HG03442 (cell line): ENCODE data around the gene TMEM41A.
A peak's percentile ranks its signal among the peaks of the same experiment; 100 is the strongest.

Source experiments
- ATAC-seq: cut with Tn5 transposase; IDR thresholded peaks from one replicate; pipeline ENCODE4 v1.9.1; 2021; ENCODE audit warnings: mild to moderate bottlenecking, moderate library complexity; ENCODE audit not compliant: unreplicated experiment

The TMEM41A gene

DNA sequence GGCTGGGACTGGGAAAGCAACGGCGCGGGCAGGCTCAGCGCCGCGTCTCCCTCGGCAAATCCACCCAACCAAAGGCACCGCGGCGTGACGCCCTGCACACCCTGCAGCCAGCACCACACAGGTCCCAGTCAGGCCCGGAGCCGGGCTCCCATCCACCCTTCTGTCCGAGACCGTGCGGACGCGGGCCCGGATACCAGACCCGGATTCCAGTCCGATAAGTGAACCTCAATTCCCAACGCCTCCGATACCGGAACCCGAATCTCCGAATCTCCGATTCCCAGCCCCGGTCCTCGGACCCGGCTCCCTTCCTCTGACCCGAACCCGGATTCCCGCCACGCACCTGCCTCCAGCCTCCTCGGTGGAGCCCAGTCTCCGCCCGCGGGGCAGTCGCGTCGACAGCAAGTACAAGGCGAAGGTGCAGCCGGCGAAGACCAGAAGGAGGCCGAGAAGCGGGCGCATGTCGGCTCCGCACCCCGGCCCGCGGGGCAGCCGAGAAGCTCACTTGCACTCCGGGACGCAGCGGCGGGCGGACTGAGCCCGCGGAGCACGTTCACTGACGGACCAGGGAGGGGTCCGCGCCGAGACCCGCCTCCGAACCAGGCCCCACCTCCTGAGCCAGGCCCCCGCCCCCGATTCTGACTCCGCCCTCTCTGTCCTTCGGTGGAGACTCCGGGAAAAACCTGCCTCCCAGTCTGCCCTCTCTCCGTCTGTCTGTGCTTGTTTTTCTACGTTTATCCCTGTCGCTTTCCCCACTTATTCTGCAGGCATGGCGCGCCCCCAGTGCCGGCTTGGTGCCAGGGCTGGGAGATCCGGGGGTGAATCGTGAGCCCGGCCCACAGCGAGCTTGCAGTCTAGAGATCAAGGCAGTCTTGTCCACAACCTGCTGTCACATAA is at the start of gene TMEM41A:
Gene TMEM41A (minus strand): TSS at position 533 of the 894 bp plus-strand sequence. CDS start 74 bp downstream, at position 459.
- ATAC-seq: peak; percentile 93

DNA sequence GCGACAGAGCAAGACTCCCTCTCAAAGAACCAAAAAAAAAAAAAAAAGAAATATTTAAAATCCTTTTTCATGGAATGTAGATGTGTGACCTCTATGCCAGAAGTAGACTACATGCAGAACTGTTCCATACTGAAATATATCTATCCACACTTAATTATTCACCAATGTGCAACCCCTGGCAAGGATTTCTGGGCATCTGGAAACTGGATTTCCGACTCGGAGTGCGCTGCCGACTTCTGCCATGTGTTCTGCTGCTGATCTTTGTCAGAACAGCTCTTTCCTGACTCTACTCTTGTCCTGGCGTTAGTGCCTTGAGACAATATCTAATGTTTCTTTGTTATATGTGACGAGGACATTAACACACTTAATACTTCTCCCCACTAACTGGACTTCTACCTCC is 41.9 kb upstream of the TMEM41A start:
- no peak for ATAC-seq

DNA sequence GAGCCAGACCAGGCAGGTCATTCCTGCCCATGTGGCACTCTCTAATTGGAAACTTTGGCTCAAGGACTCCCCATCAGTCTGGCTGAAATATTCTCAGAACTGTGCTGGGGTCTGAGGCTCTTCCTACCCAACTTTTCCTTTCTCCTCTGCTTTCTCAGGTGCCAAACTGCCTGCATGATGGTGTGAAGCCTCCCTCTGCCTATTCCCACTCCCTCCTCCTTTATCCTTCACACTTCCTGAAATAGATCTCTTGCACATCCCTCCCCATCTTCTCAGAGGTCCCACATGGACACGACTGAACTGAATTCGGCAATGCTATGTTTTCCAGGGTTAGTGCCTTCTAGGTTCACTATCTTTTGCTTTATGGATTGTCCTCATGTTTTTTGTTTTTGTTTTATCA is 41.1 kb upstream of the TMEM41A start:
- ATAC-seq: no peak

DNA sequence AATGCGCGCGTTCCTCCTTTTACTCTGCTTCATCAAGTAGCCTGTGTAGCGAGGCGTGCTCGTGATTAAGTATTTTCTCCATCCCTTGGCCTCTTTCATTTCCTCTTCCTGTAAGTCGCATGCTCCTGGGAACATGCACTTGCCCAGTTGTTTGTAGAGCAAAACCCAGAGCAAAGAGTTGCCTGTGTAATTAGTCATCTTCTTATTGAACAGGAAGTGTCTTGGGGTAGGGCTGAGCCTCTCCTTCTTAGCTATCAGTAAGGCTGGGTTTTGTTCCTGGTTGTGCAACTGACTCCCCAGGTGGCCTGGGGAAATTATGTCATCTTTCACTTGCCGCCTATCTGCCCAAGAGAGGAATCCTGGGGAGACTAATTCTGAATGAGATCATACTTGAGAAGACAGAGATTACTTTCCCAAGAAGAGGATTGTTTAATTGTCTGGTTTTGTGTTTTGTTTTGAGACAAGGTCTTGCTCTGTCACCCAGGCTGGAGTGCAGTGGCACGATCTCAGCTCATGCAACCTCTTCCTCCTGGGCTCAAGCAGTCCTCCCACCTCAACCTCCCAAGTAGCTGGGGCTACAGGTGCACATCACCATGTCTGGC is 38.6 kb upstream of the TMEM41A start:
- ATAC-seq: peak; percentile 98

DNA sequence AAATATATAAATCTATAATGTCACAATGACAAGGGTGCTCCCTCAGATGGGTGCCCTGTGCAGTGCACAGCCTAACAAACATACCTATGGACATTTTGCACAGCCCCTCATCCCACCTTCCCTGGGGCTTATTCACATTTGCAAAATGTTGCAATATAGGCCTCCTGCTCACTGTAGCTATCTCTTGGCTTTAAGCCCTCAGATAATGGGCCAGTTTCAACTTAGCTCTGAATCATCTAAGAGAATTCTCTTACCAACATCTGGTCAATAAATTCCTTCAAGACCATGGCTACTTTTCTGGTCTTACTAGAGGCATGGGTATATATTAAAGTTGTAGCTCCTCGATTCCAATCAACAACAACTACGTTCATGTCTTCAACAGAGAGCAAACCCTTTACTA is 35.7 kb upstream of the TMEM41A start:
- no peak for ATAC-seq

DNA sequence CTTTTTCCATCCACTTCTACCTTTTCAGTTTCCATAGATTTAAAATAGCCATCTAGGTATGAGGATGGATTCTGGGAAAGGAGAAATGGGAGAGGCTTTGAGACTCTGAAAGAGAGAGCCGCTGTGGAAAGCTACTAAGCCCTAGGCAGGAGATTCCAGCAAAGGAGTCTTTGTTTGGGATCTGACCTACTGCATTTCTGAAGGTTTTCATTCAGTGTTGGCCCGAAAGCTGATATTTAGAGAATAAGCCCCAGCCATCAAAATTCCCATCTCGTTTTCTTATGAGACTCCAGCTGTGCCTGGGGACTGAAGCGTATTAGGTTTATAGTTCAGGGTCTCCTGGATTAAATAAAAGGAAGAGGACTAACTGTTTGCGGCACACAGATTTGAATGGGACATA is 34.1 kb upstream of the TMEM41A start:
- ATAC-seq: no peak

DNA sequence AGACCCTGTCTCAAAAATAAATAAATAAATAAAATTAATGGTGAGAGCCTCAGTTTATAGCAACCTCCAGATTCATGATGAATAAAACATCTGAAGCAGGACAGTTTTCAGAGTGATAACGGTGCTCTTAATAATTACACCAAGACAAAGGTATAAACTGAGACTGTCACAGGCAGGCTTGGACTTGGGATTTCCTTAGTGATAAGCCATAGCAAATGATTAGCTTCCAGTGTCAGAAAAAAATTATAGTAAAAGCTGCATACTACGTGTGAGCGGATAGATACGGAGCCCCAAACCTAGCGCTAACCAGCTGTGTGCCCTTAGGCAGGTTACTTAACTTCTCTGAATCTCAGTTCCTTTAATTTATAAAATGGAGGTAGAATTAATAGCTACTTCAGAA is 32.0 kb upstream of the TMEM41A start:
- ATAC-seq: no peak

DNA sequence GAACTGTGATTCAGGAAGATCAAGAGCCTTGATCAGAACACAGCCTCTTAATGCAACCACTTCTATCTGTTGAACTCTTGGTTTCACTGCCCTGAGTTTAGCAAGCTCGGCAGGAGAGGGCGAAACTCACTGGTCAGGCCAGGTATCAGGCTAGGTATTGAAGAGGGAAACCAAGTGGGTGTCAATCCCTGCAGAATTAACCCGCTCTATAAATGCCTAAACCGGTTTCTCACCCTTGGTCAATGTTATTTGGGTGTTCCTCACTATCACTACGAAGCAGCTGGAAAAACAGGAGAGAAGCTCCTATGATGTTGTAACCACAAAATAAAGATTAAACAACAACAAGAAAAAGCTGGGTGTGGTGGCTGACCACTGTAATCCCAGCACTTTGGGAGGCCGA is 29.7 kb upstream of the TMEM41A start:
- no peak for ATAC-seq

DNA sequence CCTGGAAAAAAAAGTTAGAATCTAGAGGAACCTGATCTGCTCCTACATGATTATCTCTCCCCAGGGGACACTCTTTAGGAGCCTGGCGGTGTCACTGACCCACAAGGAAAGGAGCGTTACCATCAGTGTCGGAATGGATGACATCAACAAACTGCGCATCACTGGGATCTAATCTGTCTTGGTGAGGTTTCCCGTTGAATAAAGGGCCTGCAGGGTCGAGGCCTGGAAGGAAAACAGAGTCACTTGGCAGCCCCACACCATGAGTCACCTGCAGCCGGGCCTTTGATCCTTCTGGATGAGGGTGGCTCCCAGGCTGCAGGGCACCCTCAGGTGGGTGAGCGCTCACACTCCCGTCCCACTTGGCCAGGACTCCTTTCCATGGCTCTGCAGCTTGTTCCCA is 28.5 kb upstream of the TMEM41A start:
- no peak for ATAC-seq

DNA sequence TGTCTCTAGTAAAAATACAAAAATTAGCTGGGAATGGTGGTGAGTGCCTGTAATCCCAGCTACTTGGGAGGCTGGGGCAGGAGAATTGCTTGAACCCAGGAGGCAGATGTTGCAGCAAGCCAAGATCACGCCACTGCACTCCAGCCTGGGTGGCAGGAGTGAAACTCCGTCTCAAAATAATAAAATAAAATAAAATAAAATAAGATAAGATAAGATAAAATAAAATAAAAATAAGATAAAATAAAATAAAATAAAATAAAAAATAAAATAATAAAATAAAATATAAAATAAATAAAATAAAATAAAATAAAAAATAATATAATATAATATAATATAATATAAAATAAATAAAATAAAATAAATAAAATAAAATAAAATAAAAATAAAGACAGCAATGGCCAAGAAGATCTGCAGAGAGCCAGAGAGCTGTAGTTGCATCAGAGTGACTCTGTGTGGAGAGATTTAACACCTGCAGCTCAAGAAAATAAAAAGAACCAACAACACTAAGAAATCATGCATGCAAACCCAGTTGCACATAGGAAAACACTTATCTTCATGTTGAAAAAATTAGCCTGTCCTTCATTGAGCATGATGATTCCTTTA is 27.6 kb upstream of the TMEM41A start:
- ATAC-seq: no peak

DNA sequence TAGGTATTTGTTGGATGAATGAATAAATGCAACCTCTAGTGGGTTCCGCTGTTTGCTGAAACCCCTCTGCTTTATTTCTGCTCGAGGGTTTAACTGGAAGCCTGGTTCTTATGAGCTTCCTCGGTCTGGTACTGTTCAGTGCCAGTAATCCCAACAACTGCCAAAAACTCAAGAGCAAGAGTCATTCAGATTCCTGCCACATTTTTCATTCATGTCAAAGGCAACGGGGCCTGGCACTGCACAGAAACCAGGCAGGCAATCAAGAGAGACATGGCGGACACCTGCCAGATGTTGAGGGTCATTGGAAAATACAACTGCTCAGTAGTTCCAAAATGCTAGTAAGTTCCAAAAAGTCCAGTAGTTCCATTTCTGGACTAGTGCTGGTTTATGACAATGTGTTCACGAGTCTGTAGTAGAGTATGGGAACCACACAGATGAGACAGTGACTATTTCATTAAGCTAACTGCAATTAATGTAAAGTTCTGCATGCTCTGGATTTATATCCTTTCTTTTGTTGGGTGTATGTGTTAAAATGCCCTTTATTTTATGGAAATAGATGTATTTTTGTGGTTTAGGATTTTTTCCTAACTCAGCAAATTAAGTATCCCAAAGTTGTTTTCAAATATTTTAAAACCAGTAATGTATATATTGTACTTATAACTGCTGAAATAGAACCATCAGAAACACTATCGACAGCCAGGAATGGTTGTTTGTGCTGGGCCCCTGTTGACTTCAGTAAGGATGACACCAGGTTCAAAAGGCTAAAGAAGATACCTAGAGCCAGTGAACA is 22.7 kb upstream of the TMEM41A start:
- ATAC-seq: no peak

DNA sequence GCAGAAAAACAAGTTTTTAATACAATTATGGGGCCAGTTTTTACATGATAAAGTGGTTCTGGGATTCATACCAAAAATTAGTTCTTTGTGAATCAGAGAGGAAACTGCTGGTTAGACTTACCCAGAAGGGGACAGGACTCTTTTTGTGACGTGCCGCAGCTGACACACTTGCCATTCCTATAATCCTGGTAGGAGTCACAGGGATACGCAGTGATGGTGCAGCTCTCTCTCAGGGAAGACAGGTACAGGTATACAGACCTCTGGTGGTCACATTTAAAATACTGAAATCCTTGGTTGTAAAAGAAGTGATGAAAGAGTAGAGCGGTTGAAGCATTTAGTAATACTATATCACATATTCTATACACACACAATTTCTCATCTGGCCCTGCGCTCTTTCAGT is 20.2 kb upstream of the TMEM41A start:
- no peak for ATAC-seq

DNA sequence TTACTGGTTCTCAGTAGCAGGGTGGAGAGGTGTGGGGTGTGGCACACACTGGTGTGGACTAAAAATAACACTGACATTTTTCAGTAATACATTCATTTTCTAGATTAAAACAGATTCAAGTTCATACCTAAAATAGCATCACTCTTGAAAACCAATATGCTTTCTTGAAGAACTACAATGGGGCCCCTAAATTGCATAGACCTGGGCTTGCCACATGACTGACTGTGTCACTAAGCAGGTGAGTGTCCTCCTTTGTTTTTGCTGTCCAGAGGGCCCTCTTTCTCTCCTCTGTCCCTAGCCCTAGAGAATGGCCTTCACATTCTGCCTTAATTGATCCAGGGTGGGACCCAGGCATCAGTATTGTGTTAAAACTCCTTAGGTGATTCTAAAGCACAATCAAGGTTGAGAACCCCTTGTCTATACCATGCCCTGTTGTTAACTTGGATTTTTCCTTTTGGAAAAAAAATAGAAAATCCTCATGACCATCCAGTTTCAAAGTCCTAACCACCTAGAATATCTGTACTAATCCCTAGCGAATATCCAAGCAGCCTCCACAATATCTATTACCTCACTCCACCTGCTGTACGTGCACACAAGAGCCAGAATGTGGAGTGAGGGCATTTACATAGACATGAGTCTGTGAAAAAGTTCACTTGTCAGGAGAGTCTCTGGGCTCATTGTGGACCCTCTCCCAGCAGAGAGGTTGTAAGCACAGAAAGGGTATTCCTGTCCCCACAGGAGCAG is 18.7 kb upstream of the TMEM41A start:
- ATAC-seq: no peak

DNA sequence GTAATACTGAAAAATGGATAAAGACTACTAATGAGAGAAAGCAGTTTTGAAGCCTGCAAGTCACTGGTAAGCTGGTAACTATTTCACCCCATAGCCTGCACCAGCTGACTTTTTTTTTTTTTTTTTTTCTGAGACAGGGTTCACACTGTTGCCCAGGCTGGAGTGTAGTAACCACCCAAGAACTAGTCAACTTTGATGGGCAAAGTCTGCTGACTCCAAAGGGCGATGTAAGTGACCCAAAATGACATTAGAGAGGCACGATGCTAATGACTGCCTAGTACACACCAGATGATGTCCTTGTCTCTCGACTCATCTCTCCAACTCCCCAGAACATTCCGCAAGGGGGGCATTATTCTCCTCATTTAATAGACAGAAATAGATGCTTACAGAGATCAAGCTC is 12.9 kb upstream of the TMEM41A start:
- no peak for ATAC-seq

DNA sequence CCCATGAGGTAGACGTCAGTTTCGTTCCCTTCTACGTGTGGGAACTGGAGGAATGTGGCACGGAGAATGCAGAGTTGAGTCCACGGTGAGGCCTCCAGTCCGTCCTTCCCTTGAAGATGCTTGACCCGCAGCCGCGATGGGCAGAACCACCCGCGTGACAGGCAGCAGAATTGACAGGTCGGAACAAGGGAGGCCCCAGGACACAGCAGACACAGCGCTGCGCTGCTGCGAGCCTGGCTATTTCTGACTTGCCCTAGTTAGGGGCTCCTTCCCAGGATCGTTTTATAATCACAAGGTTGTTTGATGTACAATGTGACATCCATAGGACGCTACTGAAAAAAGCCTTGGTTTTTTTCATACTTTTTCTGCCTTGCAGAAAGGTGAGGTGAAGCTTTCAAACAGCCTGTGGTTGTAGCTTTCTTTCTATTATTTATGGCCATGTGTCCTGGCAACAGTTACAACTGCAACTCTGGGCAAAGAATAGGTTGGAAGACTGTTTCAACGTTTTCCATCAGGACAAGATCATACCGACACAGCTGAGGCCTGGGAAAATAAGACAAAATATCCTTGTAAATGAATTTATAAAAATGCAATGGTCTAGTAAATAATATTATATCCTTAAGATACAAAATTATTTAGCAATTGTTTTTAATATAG is 9.6 kb upstream of the TMEM41A start:
- ATAC-seq: no peak

DNA sequence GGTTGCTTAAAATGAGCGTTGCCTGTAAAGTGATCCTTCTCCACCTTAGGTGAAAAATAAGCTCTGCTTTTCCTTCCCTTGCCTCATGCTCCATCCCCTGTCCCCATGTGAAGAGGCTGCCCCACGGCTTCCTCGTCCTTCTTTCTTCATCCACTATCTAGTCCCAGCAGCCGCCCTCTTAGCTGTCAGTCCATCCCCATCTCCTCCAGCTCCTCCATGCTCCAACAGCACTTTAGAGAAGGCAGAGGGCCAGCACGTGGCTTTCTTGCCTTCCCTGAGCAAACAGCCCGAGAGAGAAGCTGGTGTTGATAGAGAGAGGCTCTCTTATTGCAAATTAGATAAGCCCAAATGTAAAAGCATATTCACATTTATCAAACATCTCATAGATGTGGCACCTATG is 9.0 kb upstream of the TMEM41A start:
- ATAC-seq: no peak

DNA sequence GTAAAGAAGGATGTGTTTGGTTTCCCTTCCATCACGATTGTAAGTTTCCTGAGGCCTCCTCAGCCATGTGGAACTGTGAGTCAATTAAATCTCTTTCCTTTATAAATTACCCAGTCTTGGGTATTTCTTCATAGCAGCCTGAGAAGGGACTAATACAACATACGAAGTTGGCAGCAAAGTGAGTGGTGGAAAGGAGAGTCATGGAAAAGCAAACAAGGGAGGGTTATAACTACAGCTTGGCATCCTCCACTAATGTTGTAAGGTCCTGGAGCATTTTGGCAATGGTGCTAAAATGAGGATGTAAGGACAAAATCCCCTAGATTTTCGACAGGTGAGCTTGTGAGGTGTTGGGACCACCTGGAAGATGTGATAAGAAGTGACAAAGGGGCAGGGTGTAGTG is 5.8 kb upstream of the TMEM41A start:
- no peak for ATAC-seq

DNA sequence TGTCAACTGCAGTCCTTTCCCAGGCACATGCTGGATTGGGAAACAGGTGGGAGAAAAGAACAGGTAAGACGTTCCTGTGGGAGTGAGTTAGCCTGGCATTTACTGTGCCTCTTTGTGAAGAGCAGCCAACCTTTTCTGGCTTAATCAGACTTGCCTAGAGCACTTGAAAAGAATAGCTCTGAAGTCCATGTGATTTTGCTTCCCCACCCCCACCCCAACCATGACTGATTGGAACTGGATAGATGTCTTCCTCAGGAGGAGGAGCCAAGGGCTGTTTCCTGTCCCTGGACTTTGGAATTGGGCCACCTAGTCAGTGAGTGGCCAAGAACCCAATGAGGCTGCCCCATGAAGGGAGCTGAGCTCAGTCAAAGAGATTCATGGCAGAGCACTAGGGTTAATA is 4.7 kb upstream of the TMEM41A start:
- no peak for ATAC-seq

DNA sequence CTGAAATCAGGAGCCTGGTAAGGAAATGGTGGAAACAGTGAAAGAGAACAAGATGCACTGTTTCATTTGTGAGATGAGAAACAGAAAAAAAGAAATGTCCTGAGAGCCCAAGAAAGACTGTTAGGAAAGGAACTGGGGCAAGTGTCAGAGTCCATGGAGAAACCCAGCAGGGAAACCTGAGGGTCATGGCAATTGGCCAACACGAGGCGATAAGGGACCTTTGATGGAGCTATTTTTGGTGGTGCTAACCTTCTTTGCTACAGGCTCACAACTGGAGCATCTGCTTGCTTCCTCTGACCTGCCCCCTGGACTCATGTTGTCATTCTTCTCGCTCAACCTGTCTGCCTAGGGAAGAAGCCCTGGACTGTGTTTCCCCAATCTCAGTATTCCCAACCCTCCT is 4.2 kb upstream of the TMEM41A start:
- ATAC-seq: no peak

DNA sequence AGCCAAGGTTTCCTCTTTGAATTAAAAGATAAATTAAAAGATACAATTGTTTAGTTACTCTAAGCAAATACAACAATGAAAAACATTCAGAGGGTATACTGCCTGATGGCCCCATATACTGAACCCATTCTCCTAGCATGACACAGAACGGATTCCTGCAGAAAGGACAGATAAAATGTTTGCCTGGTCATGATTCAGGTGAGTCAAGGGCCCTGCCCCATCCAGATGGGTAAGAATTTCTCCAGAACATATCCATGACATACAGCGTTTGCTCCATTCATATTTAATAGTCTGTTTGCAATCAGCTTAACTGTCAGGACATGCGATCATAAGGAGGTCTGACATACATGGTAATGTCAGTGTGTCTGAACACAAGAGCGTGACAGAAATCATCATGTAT is 8.6 kb downstream of the TMEM41A start:
- ATAC-seq: no peak
